Activated CD8-positive, alpha-beta memory T cell treated with anti-CD3 and anti-CD28 coated beads, Interleukin-2, amount 50 U/mL, for 24 hours (primary cell): ENCODE data around the gene SLC46A1.

Experiments
- DNase-seq: peaks from one replicate; pipeline ENCODE4 v3.0.0-alpha.2; 2020; ENCODE audit errors: extremely low read depth

Gene SLC46A1

DNA sequence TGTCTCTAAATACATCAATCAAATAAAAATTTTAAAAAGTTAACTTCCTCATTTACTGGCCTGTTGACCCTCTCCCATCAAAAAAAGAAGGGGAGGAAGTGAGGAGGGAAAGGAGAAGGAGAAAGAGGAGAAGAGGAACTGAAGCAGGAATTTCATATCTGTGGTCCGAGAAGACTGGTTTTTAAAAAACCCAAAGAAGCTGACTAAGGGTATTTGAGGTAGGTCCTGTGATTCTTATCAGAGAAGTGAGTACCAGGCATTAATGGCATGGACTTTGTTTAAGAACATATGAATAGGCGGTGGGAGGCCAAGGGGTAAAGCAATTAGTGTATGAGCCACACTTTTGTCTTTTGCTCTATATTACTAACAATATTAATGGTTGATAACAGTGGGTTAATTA is 2.0 kb downstream of the SLC46A1 start:
- no peak for DNase-seq

DNA sequence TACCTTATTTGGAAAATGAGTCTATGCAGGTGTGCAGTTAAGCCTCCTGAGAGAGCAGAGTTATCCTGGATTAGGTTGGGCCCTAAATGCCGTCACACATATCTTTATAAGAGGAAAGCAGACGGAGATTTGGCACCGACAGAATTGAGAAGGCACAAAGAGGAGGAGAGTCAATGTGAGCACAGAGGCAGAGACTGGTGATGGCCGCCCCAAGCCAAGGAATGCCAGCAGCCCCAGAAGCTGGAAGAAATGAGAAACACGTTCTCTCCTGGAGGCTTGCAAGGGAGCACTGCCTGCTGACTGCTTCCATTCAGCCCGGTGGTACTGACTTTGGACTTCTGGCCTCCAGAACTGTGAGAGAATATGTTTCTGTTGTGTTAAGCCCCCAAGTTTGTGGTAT is 3.2 kb downstream of the SLC46A1 start:
- DNase-seq = no peak

DNA sequence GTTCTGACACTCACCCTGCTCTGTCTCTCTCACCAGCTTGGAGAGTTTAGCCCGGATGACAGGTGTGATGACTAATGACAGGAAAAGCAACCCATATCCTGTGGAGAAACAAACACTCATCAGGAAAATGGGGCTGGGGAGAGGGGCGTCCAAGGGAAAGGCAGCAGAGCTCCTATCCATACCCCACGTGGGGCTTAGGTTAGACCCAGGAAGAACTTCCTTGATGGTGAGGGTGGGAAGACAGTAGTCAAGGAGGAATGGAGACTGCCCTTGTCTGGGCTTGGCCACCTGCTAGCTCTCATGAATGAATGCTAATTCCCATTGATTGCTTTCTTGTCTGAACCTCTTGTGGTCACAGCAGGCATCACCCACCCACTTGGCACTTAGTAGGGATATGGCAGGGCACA is 3.8 kb downstream of the SLC46A1 start:
- DNase-seq = no peak

DNA sequence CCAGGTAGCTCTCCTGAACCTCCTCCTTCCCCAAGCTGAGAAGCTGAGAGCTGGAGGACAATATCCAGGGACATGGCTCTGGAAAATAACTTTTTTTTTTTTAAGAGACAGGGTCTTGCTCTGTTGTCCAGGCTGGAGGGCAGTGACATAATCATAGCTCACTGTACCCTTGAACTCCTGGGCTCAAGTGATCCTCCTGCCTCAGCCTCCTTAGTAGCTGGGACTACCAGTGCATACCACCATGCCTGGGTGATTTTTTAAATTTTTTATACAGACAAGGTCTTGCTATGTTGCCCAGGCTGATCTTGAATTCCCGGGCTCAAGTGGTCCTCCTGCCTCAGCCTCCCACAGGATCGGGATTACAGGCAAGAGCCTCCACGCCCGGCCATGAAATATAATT is 6.2 kb downstream of the SLC46A1 start:
- DNase-seq = no peak

DNA sequence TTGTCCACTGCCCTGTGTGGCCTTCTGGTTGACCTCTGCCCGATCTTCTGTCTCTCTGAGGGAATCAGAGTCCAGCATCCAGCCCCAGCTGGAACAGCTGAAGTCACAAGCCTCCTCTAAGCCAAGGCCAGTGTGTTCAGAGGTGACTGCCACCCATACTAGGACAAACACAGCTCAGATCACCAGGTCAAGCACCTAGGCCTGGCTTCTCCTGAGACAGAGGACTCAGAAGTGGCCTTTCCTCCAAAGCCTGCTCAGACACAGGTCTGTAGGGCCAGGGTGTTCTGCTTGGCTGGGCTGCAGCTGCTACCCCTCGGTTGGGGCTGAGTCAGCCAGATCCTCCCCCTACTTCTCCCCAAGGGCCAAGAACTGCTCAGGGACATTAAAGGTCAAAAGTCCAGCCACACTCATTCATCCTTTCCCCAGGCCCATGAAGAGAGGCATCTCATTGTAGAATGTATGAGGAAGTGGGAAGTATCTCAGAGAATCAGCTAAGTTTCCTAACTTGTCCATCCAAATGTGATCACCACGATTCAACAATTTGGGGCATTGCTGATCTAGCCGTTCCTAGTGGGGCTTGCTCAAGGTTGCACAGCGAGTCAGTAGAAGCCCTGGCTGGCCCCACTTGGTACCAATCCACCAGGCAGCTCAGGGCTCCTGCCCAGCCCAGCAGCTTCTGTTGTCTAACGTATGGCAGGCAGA is 7.6 kb downstream of the SLC46A1 start:
- no peak for DNase-seq

DNA sequence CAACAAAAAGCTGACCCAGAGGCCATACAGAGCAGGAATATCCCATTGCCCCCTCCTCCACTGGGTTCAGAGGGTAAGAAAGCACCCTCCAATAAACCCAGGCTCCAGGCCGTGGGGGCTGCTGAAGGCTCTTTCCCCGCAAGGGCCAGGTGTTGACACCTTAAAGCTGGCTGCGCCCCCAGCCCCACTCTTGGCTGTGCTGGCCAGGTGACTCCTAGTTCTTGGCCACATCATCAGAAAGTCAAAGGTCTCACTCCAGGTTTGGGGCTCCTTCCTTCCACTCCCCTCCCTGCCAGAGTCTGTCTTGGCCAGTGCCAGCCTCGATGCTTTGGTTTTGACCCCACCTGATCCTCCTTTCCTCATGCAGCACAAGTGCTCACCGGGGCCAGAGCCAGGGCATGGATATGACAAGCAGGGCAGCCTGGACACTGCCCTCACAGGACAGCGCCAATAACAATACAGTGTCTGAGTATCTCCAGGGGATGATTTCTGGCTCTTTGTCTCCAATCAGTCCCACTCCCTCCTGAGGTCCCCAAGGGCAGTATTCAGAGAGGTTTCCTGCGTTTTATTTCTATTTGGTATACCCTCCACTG is 8.2 kb downstream of the SLC46A1 start:
- no peak for DNase-seq

DNA sequence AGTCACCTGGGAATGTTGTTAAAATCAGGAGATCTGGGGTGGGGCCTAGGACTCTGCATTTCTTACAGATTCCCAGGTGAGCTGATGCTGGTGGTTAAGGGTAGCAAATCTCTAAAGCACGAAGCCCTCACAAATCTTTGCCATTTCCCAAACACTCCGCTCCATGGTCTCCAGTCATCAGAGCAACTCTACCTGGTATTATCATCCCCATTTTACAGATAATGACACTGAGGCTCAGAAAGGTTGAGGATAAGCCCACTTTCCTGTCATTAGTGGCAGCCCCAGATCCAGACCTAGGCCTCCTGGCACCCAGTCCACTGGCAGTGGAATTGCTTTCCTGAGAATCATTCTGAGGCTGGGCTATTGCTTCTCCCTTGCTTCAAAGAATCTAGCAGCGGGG is 8.7 kb downstream of the SLC46A1 start:
- DNase-seq = no peak

DNA sequence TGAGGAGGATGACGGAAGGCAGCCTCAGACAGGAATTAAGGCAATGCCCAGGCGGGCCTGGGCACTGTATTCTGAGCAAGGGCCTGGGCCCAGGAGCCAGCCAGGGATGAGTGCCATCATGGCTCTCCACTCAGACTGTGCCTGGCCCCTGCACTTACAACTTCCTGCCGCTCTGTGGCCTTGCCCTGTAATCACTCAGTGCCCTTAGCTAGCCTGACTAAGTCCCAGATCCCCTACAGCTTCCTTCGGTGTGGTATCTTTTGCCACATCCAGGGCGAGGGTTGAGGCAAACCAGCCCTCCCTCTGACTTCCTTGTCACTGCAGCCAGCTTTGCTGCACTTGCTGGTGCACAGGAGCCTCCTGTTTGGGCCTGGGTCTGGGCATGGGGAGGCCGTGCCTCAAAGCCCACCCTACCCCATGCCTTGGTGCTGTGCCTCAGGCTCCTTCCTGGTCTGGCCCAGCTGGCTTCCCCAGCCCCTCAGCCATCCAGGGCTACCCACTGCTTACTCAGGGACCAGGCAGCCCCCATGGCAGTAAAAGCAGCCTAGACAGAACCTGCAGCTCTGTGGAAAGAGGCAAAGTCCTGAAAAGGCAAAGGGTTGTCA is 9.3 kb downstream of the SLC46A1 start:
- no peak for DNase-seq

DNA sequence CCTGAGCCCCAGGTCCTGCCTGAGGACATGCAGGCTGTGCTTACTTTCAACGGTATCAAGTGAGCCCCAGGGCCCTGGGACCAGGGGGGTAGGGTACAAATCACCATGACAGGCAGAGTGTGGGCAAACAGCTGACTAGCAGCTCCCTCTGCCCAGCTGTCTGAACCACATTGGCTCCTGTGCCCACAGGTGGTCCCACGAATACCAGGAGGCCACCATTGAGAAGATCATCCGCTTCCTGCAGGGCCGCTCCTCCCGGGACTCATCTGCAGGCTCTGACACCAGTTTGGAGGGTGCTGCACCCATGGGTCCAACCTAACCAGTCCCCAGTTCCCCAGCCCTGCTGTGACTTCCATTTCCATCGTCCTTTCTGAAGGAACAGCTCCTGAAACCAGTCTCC is 10.0 kb downstream of the SLC46A1 start:
- DNase-seq = no peak

DNA sequence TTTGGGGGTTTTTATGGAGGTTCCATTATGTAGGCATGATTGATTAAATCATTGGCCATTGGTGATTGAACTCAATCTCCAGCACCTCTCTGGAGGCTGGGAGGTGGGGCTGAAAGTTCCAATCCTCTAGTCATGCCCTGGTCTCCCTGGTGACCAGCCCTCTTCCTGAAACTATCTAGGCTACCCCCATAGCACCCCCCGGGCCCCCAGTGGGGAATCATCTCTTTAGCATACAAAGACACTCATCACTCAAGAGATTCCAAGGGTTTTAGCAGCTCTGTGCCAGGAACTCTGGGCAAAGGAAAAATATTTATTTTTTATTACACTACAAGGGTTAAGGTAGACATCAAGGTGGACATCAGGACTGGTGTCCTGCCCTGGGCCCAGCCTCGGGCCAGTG is 10.6 kb downstream of the SLC46A1 start:
- no peak for DNase-seq

DNA sequence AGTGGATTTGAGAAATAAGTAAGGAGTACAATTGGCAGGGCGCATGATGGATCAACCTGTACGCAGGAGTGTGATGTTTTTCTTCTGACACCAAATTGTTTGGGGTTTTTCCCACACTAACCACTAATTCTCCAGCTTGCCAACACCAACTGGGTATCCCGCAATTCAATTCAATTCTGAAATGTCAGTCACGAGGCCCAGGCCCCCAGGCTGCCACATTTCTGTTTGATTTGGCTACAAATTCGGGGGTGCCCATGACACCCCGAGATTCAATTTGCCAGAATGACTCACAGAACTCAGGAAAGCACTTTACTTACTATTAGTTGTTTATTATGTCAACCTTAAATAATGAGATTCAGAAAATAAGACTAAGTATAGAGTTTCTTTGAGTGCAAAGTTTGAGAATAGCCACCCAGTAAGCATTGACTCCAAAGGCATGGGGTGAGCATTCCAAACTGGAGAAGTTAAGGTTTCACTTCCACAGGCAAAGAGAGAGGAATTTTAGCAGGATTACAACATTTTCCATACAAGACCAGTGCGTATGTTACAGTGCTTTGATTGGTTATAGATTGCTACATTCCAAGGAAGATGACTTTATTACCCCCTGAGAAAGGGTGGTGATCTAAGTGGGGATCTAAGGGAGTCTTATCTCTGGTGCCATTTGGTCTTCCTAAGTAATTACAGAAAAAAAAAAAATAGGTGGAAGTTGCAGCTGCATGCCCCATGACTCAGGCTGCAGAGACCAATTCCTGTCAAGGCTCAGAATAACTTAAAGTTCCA is 11.5 kb downstream of the SLC46A1 start:
- DNase-seq = no peak

DNA sequence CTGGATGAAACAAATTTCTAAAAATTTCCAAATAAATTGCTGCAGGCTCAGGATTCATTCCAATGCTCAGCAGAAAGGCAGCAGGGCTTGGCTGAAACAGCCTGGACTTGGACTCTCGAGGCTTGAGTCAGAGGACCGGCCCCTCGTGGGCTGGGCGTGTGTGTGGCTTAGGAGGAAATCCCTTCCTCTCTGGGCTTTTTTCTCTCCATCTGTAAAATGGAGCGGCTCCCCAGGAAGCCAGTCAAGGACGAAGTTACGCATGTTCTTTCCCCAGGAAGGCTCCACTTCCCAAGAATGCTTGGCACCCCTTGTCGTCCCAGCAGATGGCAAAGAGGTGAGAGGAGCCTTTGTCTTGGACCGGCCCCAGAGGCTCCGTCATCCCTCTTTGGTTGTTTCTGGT is 13.5 kb downstream of the SLC46A1 start:
- DNase-seq = no peak

DNA sequence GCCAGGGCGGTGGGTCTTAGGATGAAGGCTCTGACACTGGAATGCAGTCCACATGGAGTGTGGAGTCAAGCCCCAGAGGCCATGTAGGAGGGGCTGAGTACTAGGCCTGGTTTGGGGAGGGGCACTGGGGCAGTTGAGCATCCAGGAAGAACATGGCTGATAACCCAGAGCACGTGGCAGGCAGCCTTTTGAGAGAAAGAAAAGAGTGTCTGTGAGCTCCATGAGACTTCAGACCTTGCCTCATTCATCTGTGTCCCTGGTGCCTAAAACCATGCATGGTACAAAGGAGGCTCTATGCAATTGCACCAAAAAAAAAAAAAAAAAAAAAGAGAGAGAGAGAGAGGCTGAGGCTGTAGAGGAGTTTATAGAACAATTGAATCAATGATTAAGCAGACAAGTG is 14.6 kb downstream of the SLC46A1 start:
- DNase-seq = no peak

DNA sequence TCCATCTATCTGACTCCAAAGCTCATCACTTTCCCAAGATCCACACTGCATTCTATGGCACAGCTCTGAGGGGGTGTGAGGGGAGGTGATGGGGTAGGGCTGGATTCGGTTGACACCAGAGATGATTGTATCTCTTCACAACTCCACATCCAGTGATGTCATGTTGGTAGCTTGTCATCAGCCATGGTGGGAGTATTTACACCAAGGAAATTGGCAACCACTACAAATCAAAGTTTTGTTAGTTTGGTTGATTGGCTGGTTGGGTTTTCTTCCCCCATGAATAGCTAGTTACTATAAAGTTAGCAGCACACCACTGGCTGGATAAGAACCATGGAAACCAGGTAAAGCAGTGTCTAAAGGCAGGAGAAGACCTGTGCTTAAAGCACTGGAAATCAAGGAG is 15.0 kb downstream of the SLC46A1 start:
- DNase-seq = no peak

DNA sequence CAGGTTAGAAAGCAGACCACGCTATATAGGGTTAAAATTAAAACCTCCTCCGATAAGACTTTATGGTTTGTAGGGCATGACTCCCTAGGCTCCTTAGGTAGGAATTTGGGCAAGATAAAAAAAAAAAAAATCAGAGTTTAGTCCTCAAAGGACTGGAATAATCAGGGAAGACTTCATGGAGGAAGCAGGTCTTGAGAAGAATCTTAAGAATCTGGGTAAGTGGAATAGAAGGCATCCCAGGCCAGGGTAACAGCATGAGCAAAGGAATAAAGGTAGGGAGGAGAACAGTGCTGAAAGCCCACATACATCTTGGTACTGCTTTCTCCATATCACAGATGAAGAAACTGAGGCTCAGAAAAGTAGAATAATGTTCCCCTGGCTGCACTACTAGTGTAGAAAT is 15.4 kb downstream of the SLC46A1 start:
- no peak for DNase-seq

DNA sequence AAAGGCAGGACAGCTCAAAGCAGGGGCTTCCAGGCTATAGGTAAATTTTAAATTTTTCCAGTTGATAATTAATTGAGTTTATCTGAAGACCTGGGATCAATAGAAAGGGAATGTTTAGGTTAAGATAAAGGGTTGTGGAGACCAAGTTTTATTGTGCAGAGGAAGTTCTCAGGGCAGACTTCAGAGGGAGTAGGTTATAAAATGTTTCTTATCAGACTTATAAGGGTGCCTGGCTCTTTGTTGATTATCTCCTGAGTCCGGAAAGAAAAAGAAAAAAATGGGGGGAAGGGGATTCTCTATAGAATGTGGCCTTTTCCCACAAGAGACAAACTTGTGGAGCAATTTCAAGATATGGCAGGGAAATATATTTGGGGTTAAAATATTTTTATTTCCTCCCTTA is 15.9 kb downstream of the SLC46A1 start:
- DNase-seq = no peak

DNA sequence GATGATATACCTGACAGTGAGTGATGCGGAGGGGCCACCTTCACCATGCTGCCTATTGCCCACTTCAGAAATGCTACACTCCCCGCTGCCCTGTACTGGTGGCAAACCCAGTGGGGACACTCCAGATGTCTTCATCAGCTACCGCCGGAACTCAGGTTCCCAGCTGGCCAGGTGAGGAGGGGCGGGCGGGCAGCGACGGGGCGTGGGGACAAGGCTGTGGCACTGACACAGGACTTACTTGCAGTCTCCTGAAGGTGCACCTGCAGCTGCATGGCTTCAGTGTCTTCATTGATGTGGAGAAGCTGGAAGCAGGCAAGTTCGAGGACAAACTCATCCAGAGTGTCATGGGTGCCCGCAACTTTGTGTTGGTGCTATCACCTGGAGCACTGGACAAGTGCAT is 17.9 kb downstream of the SLC46A1 start:
- DNase-seq = no peak

DNA sequence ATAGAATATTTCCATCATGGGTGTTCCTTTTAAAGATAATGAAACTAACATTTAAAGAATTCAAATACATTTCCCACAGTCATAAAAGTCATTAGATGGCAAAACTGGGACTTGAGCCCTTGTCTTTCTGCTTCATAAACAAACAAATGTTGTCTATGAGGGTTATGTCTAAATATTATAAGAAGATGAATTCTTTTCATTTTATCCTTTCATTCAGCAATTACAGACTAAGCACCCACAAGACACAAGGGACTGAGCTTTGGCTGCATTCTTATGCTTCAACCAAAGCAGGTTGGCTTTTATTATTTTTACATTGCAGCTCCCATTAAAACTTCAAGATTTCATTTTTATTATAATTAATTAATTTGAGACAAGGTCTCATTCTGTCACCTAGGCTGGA is 19.6 kb downstream of the SLC46A1 start:
- no peak for DNase-seq

DNA sequence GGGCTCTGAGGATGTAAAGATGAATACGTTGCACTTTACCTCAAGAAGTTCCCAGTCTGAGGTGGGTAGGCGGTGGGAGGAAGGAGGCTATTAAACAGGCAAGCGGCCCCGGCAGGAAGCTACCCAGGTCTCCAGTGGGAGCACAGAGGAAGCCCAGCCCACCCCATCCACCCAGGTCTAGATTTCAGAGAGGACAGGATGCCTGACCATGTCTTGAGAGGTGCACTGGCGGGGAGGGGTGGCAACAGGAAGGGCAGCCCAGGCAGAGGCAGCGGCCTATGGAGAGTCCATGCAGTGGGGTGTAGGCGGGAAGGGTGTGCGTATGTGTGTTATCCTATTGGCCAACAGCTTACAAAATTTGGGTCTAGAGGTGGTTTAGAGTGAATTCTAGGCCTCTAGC is 20.6 kb downstream of the SLC46A1 start:
- no peak for DNase-seq

DNA sequence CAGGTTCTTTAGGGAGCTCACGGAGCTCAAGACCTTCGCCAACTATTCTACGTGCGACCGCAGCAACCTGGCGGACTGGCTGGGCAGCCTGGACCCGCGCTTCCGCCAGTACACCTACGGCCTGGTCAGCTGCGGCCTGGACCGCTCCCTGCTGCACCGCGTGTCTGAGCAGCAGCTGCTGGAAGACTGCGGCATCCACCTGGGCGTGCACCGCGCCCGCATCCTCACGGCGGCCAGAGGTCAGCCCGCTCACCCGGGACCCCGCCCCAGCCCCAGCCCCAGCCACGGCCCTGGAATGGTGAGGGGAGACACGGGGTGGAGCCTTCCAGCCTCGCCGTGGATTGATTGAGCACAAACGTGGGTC is 21.0 kb downstream of the SLC46A1 start:
- DNase-seq = no peak

DNA sequence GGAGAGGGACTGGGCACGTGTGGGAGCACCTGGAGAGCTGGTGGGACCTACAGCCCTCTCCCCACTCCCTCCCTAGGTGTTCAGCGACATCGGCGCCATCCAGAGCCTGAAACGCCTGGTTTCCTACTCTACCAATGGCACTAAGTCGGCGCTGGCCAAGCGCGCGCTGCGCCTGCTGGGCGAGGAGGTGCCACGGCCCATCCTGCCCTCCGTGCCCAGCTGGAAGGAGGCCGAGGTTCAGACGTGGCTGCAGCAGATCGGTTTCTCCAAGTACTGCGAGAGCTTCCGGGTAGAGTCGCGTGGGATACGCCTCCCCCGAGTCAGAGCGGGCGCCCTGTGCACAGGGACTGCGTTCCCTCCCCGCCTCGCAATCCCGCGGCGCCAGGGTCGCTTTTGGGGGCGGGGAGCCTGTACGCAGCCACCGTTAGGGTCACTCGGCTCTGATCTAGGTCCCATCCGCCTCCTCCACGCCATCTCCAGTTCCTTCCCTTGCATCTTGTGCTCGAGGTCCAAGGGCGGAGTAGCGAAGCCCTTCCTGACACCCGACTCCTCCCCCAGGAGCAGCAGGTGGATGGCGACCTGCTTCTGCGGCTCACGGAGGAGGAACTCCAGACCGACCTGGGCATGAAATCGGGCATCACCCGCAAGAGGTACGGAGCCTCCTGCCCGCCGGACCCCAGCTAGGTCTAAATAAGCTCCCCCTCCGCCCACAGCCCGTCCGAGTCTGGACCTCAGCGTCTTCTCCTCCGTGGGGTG is 21.6 kb downstream of the SLC46A1 start:
- DNase-seq = peak; percentile 36

DNA sequence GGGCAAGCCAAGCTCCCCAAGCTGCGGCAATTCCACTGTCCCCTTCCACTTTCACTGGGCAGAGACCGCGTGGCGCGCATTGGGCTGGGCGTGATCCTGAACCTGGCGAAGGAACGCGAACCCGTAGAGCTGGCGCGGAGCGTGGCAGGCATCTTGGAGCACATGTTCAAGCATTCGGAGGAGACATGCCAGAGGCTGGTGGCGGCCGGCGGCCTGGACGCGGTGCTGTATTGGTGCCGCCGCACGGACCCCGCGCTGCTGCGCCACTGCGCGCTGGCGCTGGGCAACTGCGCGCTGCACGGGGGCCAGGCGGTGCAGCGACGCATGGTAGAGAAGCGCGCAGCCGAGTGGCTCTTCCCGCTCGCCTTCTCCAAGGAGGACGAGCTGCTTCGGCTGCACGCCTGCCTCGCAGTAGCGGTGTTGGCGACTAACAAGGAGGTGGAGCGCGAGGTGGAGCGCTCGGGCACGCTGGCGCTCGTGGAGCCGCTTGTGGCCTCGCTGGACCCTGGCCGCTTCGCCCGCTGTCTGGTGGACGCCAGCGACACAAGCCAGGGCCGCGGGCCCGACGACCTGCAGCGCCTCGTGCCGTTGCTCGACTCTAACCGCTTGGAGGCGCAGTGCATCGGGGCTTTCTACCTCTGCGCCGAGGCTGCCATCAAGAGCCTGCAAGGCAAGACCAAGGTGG is 24.7 kb downstream of the SLC46A1 start:
- no peak for DNase-seq
